HG02852 (cell line): ENCODE measurements around the gene PGAM2.

Experiments
- ATAC-seq: cut with Tn5 transposase; IDR thresholded peaks from one replicate; pipeline ENCODE4 v1.9.1; 2021; ENCODE audit warnings: mild to moderate bottlenecking, moderate library complexity; ENCODE audit not compliant: unreplicated experiment

The PGAM2 gene

DNA sequence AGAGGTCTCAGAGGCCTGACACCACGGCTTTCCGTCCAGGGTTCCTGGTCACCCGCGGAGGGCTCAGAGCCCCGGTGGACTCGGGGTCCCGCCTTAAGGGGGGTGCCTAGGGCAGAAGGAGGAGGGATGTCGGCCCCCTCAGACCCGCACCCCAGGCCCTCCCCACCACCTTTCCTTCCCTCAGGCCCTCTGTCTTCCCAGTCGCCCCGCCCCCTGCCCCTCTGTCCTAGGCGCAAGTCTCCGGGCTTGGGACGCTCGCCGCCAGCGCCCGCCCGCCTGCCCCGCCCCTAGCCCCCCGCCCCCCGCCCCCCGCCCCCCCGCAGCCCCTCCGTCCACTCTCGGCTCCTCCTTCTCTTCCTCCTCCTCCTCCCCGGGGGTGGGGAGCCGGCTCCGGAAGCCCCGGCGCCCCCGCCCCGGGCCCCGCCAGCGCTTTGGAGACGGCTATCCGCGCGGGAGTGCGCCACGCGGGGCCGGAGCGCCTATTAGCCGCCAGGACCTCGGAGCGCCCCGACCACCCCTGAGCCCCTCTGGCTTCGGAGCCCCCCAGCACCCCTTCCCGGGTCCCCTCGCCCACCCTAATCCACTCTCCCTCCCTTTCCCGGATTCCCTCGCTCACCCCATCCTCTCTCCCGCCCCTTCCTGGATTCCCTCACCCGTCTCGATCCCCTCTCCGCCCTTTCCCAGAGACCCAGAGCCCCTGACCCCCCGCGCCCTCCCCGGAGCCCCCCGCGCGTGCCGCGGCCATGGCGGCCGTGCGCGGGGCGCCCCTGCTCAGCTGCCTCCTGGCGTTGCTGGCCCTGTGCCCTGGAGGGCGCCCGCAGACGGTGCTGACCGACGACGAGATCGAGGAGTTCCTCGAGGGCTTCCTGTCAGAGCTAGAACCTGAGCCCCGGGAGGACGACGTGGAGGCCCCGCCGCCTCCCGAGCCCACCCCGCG is 38.8 kb upstream of the PGAM2 start, which contains the start of gene AEBP1:
Gene AEBP1, plus strand, starts transcription at position 423 of the 937 bp plus-strand sequence. Its CDS starts 321 bp downstream, at position 744.
- no peak for ATAC-seq

- ATAC-seq: no peak
Measured at GRCh38 chr7:44103566-44103922, 38.2 kb upstream of the PGAM2 start.

DNA sequence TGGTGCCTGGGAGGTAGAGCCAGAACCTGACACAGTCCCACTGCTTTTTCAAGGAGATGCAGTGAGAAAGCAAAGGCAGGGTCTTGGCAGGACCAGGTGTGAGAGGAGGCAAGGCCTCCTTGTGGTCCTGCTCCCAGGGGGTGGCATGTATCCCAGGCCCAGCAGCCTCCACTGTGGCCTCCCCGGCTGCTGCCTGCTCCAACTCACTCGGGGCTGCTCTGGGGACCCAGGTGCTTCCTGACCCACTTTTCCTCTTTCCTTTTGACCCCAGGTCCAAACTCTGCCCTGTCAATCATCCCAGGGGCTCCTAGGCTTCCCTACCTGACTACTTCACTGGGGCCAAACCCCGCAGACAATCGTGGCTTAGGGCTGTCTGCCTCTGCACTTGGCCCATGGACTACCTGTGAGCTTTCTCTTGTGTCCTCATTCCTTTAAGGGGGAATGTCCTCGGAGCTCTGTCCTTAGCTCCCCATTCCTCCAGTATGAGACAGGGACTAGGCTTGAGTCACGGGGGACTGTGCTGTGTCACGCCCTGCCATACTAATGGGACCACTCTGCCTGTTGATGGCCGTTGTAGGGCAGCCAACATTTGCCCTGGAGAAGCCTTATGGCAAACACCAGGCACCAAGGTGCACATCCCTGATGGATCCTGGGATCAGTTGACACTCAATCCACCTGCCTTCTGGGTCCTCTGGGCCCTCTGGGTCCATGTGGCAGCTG is 37.6 kb upstream of the PGAM2 start:
- ATAC-seq: no peak

GRCh38 chr7:44101966-44102845 is 36.8 kb upstream of the PGAM2 start:
- no peak for ATAC-seq

DNA sequence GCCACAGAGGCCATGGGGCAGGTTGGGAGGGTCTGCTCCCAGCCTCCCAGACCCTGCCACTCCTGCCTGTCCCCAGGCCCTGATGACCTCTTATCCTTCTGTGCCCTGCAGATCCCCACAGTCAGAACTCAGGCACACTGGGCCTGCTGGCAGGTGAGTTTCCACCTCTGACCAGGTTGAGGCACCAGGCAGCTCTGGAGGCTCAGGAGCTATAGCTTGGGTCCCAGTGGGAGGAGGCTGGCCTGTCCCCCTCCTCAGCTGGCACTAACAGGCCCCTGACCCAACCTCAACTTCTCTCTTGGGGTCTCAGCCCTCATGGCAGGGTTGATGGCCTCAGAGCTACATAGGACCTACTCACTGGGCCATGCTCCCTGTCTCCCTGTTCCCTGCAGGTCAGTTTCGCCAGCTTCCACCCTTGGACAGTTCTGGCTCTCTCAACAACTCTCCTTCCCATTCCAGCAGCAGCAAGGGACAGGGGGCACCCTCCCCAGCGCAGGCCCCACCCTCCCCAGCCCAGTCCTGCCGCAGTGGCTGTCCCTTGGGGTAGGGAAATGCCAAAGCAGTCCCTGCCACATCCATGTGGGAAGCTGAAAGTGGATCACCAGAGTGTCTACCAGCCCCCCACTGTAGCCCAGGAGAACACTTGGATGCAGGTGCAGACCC is 36.1 kb upstream of the PGAM2 start:
- ATAC-seq: no peak

DNA sequence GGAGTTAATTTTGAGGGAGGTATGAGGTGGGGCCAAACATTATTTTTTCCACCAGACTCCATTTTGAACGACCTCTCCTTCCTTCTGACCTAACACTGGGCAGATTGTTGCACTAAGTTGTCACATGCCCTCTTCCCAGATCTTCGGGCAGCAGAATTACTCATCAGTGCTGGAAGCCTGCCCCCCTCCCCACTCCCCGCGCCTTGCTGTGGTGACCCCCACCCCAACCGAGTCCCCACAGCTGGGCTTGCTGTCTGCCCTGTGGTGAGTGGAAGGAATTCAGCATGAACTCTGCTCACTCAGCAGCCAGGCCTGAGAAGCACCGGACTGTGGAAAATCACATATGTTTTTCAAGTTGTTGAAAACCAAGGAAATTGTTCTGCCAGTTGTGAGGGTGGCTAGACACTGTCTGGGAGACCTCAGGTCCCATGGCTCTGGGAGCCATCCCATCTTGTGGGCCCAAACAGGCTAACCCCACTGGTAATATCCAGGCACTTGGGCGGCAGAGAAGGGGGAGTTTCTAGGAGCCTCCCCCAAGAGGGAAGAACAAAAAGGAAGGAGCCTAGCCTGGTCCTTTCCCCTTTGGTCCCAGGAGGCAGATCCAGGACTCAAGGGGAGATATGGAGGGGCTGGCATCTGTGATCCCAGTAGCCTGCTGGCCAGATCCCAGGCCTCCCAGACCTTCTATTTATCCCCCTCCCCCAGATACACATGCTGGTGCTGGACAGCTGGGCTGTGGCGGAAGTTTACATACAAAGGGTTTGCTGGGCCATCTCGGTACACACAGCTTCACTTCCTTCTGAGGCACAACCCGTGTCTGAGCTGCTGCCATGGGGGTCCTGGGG is 35.3 kb upstream of the PGAM2 start:
- ATAC-seq: no peak

DNA sequence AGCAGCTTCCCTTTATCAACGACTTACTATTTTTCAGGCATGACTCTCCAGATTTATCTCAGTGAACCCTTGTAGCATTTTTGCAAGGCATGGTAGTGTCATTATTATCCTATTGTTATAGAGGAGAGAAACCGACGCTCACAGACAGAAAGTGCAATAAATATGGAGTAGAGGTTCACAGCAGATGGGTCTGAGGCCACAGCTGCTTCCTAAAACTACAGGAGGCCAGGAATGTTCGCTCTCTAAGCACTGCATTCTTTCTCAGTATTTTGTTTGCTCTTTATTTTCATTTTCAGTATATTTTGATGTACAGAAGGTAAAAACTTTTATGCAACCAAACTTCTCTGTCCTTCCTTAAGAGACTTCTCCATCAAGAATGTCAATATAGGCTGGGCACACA is 34.3 kb upstream of the PGAM2 start:
- no peak for ATAC-seq

GRCh38 chr7:44098092-44099068 is 33.0 kb upstream of the PGAM2 start:
- no peak for ATAC-seq

GRCh38 chr7:44097064-44097932 is 31.9 kb upstream of the PGAM2 start:
- peak; percentile 66 for ATAC-seq

DNA sequence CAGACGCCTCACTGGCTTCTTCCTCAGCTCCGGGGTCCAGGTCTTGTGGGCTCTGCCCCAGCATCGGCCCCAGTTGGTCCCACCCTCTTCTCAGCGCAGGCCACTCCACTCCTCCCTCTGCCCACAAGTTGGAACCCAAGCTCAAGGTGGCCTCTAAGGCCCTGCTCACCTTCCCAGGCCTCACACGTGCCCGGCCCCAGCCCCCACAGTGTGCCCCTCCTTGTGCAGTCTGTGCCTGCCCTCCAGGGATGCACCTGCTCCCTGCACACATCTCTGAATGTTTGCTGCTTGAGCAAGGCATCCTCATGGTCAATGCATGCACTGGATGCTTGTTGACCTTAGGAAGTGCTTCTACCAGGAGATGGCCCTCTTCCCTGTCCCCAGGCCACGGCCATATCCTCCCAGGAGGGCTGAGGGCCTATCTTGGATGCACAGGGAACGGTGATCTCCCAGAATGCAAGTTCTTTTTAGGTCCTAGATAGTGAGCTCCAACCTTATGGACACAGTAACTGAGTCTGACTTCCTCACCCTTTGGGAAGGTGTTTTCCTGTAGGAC is 31.0 kb upstream of the PGAM2 start:
- no peak for ATAC-seq

DNA sequence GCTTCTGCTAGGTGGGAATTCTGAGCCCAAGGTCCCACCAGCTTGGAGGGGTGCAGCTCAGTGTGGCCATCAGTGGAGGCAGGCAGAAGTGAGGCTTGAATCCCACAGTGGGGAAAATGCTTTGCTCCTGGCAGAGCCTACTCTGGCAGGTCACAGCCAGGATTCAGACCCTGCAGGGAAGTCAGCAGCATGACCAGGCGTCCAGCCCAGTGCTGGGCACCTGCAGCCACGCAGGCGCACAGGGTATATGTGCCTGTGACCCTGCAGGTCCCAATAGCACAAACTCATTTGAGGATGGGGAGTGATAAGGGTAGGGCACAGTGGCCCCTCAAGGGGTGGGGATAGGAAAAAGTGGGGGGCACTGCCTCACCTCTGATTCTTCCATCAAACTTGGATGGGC is 30.4 kb upstream of the PGAM2 start:
- no peak for ATAC-seq

- ATAC-seq: no peak
Measured at GRCh38 chr7:44094883-44095592, 29.7 kb upstream of the PGAM2 start.

- no peak for ATAC-seq
Measured at GRCh38 chr7:44094365-44094764, 29.0 kb upstream of the PGAM2 start.

DNA sequence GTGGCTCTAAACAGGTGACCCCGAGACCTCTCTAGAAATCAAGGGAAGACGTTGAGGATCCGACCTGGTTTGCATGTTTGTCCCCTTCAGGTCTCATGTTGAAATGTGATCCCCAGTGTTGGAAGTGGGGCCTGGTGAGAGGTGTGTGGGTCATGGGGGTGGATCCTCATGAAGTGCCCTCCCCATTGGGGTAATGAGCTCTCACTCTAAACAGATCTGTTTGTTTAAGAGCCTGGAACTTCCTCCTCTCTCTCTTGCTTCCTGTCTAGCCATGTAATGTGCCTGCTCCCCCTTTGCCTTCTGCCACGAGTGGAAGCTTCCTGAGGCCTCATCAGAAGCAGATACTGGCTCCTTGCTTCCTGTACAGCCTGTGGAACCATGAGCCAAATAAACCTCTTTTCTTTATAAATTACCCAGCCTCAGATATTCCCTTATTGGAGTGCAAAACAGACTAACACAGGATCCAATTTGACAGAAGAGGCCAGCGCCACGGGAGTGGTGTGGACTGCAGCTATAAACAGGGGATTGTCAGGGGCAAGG is 27.8 kb upstream of the PGAM2 start:
- no peak for ATAC-seq

- ATAC-seq: no peak
Measured at GRCh38 chr7:44087911-44088838, 22.8 kb upstream of the PGAM2 start.
